H1 (cell line): ENCODE data around the gene CRYBB1. TPM values are rescaled to one million over a fixed set of nuclear protein-coding genes. Genes with fewer than 3 reads are reported as not detected.

ENCODE experiments used
- GABPA ChIP-seq: IDR thresholded peaks from 2 replicates; pipeline ENCODE4 v1.6.1; 2011; ENCODE audit warnings: mild to moderate bottlenecking, low read length, moderate library complexity, borderline replicate concordance; ENCODE audit not compliant: insufficient read depth
- KDM1A ChIP-seq: fragments of 200-600, 300-600 bp; sonication (generic); IDR thresholded peaks from 2 replicates; pipeline ENCODE4 v1.7.1; 2016; ENCODE audit warnings: mild to moderate bottlenecking, low read length, borderline replicate concordance
- polyA plus RNA-seq, 7 experiments: library from polyadenylated mRNA; depleted of rRNA in 3 of 7; stranded (reverse) in 5 of 7; unstranded in 2 of 7; fragments of >200 nt in 5 of 7; fragments of 200-250 nt in 2 of 7; gene quantifications; 1 replicate in 5 of 7; 2 replicates in 1 of 7; 4 replicates in 1 of 7; pipeline versions ENCODE4 v1.2.1 to v1.2.3, GENCODE V29; 2011 to 2013; ENCODE audit warnings: missing spikeins in 2 of 7, mixed read lengths in 2 of 7
- total RNA-seq: library from RNA; stranded (reverse); fragmentation: NEBNext Ultra II Directional; extraction: Animal tissue kit (Norgen Biotek cat#: 25700); gene quantifications from 2 replicates; pipeline ENCODE4 v1.2.1, GENCODE V29; 2021
- TF ChIP-seq, protein P1 (sequence below): fragments of 300-600 bp; sonication (generic); IDR thresholded peaks from 2 replicates; pipeline ENCODE4 v1.7.1; 2012; ENCODE audit warnings: low read length, moderate library complexity, mild to moderate bottlenecking, inconsistent platforms; ENCODE audit not compliant: insufficient replicate concordance

CRYBB1 gene
- total and polyA plus RNA-seq, 2 of the 8 experiments (the other 6 are each of a cell fraction or from before 2014, with no cell fraction given): 1.7 to 6.0 TPM

DNA sequence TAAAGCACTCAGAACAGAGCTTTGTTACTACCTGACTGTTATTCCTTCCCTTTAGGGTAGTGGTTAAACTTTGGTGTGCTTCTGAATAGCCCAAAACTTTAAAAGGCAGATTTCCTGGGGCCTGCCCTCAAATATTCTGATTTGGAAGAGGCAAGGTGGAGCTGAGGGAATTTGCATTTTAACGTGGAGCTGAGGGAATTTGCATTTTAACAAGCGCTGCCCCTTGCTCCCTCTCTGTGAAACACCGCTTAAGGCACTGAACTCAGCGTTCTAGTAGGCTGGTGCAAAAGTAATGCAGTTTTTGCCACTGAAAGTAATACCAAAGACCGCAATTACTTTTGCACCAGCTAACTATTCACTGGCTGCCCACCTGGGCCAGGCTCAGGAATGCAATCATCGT is 62.9 kb downstream of the CRYBB1 start (continued):
- TF ChIP-seq, protein P1, sequence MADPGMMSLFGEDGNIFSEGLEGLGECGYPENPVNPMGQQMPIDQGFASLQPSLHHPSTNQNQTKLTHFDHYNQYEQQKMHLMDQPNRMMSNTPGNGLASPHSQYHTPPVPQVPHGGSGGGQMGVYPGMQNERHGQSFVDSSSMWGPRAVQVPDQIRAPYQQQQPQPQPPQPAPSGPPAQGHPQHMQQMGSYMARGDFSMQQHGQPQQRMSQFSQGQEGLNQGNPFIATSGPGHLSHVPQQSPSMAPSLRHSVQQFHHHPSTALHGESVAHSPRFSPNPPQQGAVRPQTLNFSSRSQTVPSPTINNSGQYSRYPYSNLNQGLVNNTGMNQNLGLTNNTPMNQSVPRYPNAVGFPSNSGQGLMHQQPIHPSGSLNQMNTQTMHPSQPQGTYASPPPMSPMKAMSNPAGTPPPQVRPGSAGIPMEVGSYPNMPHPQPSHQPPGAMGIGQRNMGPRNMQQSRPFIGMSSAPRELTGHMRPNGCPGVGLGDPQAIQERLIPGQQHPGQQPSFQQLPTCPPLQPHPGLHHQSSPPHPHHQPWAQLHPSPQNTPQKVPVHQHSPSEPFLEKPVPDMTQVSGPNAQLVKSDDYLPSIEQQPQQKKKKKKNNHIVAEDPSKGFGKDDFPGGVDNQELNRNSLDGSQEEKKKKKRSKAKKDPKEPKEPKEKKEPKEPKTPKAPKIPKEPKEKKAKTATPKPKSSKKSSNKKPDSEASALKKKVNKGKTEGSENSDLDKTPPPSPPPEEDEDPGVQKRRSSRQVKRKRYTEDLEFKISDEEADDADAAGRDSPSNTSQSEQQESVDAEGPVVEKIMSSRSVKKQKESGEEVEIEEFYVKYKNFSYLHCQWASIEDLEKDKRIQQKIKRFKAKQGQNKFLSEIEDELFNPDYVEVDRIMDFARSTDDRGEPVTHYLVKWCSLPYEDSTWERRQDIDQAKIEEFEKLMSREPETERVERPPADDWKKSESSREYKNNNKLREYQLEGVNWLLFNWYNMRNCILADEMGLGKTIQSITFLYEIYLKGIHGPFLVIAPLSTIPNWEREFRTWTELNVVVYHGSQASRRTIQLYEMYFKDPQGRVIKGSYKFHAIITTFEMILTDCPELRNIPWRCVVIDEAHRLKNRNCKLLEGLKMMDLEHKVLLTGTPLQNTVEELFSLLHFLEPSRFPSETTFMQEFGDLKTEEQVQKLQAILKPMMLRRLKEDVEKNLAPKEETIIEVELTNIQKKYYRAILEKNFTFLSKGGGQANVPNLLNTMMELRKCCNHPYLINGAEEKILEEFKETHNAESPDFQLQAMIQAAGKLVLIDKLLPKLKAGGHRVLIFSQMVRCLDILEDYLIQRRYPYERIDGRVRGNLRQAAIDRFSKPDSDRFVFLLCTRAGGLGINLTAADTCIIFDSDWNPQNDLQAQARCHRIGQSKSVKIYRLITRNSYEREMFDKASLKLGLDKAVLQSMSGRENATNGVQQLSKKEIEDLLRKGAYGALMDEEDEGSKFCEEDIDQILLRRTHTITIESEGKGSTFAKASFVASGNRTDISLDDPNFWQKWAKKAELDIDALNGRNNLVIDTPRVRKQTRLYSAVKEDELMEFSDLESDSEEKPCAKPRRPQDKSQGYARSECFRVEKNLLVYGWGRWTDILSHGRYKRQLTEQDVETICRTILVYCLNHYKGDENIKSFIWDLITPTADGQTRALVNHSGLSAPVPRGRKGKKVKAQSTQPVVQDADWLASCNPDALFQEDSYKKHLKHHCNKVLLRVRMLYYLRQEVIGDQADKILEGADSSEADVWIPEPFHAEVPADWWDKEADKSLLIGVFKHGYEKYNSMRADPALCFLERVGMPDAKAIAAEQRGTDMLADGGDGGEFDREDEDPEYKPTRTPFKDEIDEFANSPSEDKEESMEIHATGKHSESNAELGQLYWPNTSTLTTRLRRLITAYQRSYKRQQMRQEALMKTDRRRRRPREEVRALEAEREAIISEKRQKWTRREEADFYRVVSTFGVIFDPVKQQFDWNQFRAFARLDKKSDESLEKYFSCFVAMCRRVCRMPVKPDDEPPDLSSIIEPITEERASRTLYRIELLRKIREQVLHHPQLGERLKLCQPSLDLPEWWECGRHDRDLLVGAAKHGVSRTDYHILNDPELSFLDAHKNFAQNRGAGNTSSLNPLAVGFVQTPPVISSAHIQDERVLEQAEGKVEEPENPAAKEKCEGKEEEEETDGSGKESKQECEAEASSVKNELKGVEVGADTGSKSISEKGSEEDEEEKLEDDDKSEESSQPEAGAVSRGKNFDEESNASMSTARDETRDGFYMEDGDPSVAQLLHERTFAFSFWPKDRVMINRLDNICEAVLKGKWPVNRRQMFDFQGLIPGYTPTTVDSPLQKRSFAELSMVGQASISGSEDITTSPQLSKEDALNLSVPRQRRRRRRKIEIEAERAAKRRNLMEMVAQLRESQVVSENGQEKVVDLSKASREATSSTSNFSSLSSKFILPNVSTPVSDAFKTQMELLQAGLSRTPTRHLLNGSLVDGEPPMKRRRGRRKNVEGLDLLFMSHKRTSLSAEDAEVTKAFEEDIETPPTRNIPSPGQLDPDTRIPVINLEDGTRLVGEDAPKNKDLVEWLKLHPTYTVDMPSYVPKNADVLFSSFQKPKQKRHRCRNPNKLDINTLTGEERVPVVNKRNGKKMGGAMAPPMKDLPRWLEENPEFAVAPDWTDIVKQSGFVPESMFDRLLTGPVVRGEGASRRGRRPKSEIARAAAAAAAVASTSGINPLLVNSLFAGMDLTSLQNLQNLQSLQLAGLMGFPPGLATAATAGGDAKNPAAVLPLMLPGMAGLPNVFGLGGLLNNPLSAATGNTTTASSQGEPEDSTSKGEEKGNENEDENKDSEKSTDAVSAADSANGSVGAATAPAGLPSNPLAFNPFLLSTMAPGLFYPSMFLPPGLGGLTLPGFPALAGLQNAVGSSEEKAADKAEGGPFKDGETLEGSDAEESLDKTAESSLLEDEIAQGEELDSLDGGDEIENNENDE: no peak
- TF ChIP-seq GABPA (no peak), KDM1A (no peak)
